GM18951 (cell line): ENCODE data around the gene PMP22.

Experiments
- POLR2A ChIP-seq: IDR thresholded peaks from 4 replicates; pipeline ENCODE4 v1.6.1; 2011; ENCODE audit warnings: mild to moderate bottlenecking; ENCODE audit not compliant: insufficient read length, insufficient read depth; ENCODE audit errors: extremely low read depth
- in situ Hi-C: fragments of 300-500 bp; cut with MboI; formaldehyde crosslinking; loops from one replicate; pipeline ENCODE4 v1.12.0; 2022; ENCODE audit warnings: low sequenced_read_pairs, mixed read lengths, inconsistent platforms; ENCODE audit not compliant: unreplicated experiment

Gene PMP22

GRCh38 chr17:15265131-15265530 is at the start of gene PMP22:
TSS of gene PMP22 (minus strand) at chr17:15265326. CDS start at chr17:15260727, 4,599 bp downstream.
- in situ Hi-C loops, result loop anchor here (10.0 kb wide), 1 partner anchor 240 kb away; no protein-coding TSS in a partner anchor
- no peak for TF ChIP-seq POLR2A

GRCh38 chr17:15311996-15312395 is 46.9 kb upstream of the PMP22 start:
- in situ Hi-C loops, result no loop called here
- no peak for TF ChIP-seq POLR2A

- TF ChIP-seq POLR2A, result no peak
- in situ Hi-C loops, result no loop called here
Observed at GRCh38 chr17:15309793-15310192, 44.7 kb upstream of the PMP22 start.

- no peak for TF ChIP-seq POLR2A
- in situ Hi-C loops, result no loop called here
Observed at GRCh38 chr17:15309236-15309635, 44.1 kb upstream of the PMP22 start.

- TF ChIP-seq POLR2A, result no peak
- in situ Hi-C loops, result no loop called here
Observed at GRCh38 chr17:15308758-15309157, 43.6 kb upstream of the PMP22 start.

GRCh38 chr17:15307710-15308111 is 42.6 kb upstream of the PMP22 start:
- in situ Hi-C loops, result no loop called here
- TF ChIP-seq POLR2A, result no peak

GRCh38 chr17:15303851-15304250 is 38.7 kb upstream of the PMP22 start:
- no peak for TF ChIP-seq POLR2A
- in situ Hi-C loops, result no loop called here

- in situ Hi-C loops, result no loop called here
- TF ChIP-seq POLR2A, result no peak
Observed at GRCh38 chr17:15303268-15303667, 38.1 kb upstream of the PMP22 start.

GRCh38 chr17:15301845-15302244 is 36.7 kb upstream of the PMP22 start:
- no peak for TF ChIP-seq POLR2A
- in situ Hi-C loops, result no loop called here

- in situ Hi-C loops, result no loop called here
- TF ChIP-seq POLR2A, result no peak
Observed at GRCh38 chr17:15298176-15298575, 33.0 kb upstream of the PMP22 start.

- no peak for TF ChIP-seq POLR2A
- in situ Hi-C loops, result no loop called here
Observed at GRCh38 chr17:15293558-15293957, 28.4 kb upstream of the PMP22 start.

GRCh38 chr17:15291674-15292361 is 26.7 kb upstream of the PMP22 start:
- no peak for TF ChIP-seq POLR2A
- in situ Hi-C loops, result no loop called here

- in situ Hi-C loops, result no loop called here
- no peak for TF ChIP-seq POLR2A
Observed at GRCh38 chr17:15290605-15291004, 25.5 kb upstream of the PMP22 start.

GRCh38 chr17:15289285-15290183 is 24.4 kb upstream of the PMP22 start:
- in situ Hi-C loops, result no loop called here

More at GRCh38 chr17:15289285-15290183, 24.4 kb upstream of the PMP22 start:
- no peak for TF ChIP-seq POLR2A
